ENCODE results near the gene POU2AF2. TPM values are rescaled to one million over a fixed set of nuclear protein-coding genes. Genes with fewer than 3 reads are reported as not detected.
"Not testable (repeated sequence)": the region's sequence is repeated elsewhere in the genome, so short reads cannot be mapped to it uniquely, and the experiment has no call there.

Gene POU2AF2
- total RNA-seq, 4 donors from 2014 or later = not detected

- Histone ChIP-seq H3K9me3 (no peaks in the 10 kb centered on the region), H3K27me3 (peaks cover 0 to 21% (median 0%) of the 10 kb centered on the region in 4 donors), H3K4me1 (no peaks in the 10 kb centered on the region), H3K27ac (no peak overlapping the region), H3K4me3 (no peak overlapping the region), H3K36me3 (no peaks in the 10 kb centered on the region)
- intact Hi-C loops (cut with DNase I) = no loop called here
- TF ChIP-seq CTCF (IDR thresholded peaks at IDR 0.05) (no peak), POLR2A (IDR thresholded peaks at IDR 0.05) (no peak)
- no peak for DNase-seq
- 91 to 94% methylated on average over 4 of the region's 4 CpGs for WGBS, 2 donors
Measured at GRCh38 chr11:111258046-111258445, 12.5 kb downstream of the POU2AF2 start.

GRCh38 chr11:111259896-111260295 is 14.4 kb downstream of the POU2AF2 start:
- Histone ChIP-seq H3K9me3 (no peaks in the 10 kb centered on the region), H3K4me1 (no peaks in the 10 kb centered on the region), H3K27ac (no peak overlapping the region), H3K36me3 (no peaks in the 10 kb centered on the region), H3K27me3 (peaks cover 0 to 18% (median 0%) of the 10 kb centered on the region in 4 donors), H3K4me3 (no peak overlapping the region)
- DNase-seq = no peak
- intact Hi-C loops (cut with DNase I) = no loop called here
- 83 to 90% methylated on average over 4 of the region's 4 CpGs for WGBS, 2 donors
- no peak for TF ChIP-seq POLR2A (IDR thresholded peaks at IDR 0.05)
- no peak for TF ChIP-seq CTCF (IDR thresholded peaks at IDR 0.05)

GRCh38 chr11:111260811-111261210 is 15.3 kb downstream of the POU2AF2 start:
- TF ChIP-seq POLR2A (IDR thresholded peaks at IDR 0.05) (no peak), CTCF (IDR thresholded peaks at IDR 0.05) (no peak)
- no peak for DNase-seq
- WGBS, 2 donors = 75 to 83% methylated on average over 4 of the region's 4 CpGs
- Histone ChIP-seq H3K4me1 (no peaks in the 10 kb centered on the region), H3K27me3 (peaks cover 0 to 18% (median 0%) of the 10 kb centered on the region in 4 donors), H3K27ac (no peak overlapping the region), H3K9me3 (no peaks in the 10 kb centered on the region), H3K4me3 (no peak overlapping the region), H3K36me3 (no peaks in the 10 kb centered on the region)
- intact Hi-C loops (cut with DNase I) = no loop called here

- Histone ChIP-seq H3K27ac (no peak overlapping the region), H3K36me3 (no peaks in the 10 kb centered on the region), H3K9me3 (no peaks in the 10 kb centered on the region), H3K4me1 (no peaks in the 10 kb centered on the region), H3K4me3 (no peak overlapping the region), H3K27me3 (peaks cover 0 to 11% (median 0%) of the 10 kb centered on the region in 4 donors)
- no peak for TF ChIP-seq CTCF (IDR thresholded peaks at IDR 0.05)
- no peak for TF ChIP-seq POLR2A (IDR thresholded peaks at IDR 0.05)
- 81 to 92% methylated on average over 1 of the region's 1 CpG for WGBS, 2 donors
- no peak for DNase-seq
- intact Hi-C loops (cut with DNase I) = no loop called here
Measured at GRCh38 chr11:111264646-111265045, 19.1 kb downstream of the POU2AF2 start.

- Histone ChIP-seq H3K4me1 (no peaks in the 10 kb centered on the region), H3K27me3 (peaks cover 0 to 7% (median 0%) of the 10 kb centered on the region in 4 donors), H3K9me3 (no peaks in the 10 kb centered on the region), H3K27ac (no peak overlapping the region), H3K36me3 (no peaks in the 10 kb centered on the region), H3K4me3 (no peak overlapping the region)
- 91 to 95% methylated on average over 2 of the region's 2 CpGs for WGBS, 2 donors
- DNase-seq = no peak
- TF ChIP-seq POLR2A (IDR thresholded peaks at IDR 0.05) (no peak), CTCF (IDR thresholded peaks at IDR 0.05) (no peak)
- intact Hi-C loops (cut with DNase I) = no loop called here
Measured at GRCh38 chr11:111265421-111265820, 19.9 kb downstream of the POU2AF2 start.

GRCh38 chr11:111268303-111268702 is 22.8 kb downstream of the POU2AF2 start:
- H3K36me3 ChIP-seq; H3K4me3 ChIP-seq; H3K9me3 ChIP-seq; H3K27me3 ChIP-seq; H3K4me1 ChIP-seq; intact Hi-C loops (cut with DNase I); H3K27ac ChIP-seq; DNase-seq: not testable (repeated sequence)
- 75 to 93% methylated on average over 2 to 4 of the region's 4 CpGs for WGBS, 2 donors

Measured in esophagus squamous epithelium (tissue), 5 donors.